Stimulated activated CD4-positive, alpha-beta T cell treated with anti-CD3 and anti-CD28 coated beads, Interleukin-4, amount 100 ng/mL, for 24 hours (primary cell): ENCODE data around the gene PRKAA1.

ENCODE experiments used
- DNase-seq: peaks from one replicate; pipeline ENCODE4 v3.0.0-alpha.2; 2020

The PRKAA1 gene

DNA sequence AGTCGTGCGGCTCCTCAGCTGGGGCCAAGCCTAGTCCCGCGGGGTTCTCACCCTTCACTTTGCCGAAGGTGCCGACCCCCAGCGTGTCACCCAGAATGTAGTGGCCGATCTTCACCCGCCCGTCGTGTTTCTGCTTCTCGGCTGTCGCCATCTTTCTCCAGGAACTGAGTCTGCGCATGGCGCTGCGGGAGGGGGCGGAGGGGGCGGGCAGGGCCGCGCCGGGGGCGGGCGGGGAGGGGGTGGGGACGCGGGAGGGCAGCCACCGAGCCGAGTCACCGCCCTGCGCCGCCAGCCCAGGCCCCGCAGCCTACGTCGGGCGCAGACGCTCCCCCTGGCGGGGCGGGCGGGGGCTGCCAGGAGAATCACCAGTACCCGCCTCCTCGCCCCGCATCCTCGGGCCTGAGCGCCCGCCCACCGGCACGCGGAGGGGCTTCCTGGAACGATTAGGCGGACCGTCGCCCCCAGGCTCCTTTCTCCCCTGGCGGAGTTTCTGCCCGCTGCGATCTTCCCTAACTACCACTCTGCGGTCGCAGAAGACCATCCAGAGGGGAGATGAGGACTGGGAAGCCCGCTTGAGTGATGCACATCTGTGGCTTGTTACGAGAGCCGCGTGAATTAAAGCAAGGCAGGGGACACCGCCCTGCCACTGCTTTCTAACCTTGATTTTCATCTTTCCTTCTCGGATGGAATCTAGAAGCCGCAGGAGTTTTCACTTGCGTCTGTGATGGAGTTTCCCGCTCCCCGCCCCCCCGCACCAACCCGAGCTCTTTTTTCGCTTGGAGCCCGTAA is at the start of gene PRKAA1:
PRKAA1 (minus strand) TSS at position 363 of the 789 bp plus-strand sequence; CDS start at position 178, 185 bp downstream.
- peak; percentile 86 for DNase-seq

- no peak for DNase-seq
These were observed 49.4 kb upstream of the PRKAA1 start for GRCh38 chr5:40847525-40847924.

DNA sequence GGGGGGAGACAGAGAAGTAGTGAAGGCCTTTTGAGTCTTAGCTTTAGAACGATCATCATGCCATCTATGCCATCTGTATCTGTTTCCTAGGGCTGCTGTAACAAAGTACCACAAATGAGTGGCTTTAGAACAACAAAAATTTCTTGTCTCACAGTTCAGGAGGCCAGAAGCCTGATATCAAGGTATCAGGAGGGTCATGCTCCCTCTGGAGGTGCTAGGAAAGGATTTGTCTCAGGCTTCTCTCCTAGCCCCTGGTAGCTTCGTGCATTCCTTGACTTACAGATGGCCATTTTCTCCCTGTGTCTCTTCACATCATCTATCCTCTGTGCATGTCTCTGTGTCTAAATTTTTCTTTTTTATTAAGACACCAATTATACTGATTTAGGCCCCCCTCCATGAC is 48.2 kb upstream of the PRKAA1 start:
- DNase-seq: no peak

GRCh38 chr5:40844565-40844964 is 46.4 kb upstream of the PRKAA1 start:
- no peak for DNase-seq

DNA sequence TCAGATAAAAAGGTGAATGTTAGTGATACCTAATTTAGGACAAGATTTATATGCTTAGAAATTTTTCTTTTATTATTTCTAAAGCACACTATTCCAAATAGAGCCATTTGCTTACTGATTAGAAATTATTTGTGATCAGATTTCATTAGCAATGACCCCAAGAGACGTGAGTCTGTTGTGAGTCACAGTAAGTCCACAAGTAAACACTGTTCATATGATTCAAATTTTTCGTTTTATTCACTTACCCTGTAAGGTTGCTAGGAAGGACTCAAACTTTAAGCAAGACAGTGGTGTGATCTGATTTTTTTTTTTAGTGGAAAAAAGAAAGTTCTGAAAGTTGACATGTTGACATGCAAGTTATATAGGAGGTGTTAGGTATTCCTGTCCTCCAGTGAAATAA is 44.2 kb upstream of the PRKAA1 start:
- DNase-seq: no peak

DNA sequence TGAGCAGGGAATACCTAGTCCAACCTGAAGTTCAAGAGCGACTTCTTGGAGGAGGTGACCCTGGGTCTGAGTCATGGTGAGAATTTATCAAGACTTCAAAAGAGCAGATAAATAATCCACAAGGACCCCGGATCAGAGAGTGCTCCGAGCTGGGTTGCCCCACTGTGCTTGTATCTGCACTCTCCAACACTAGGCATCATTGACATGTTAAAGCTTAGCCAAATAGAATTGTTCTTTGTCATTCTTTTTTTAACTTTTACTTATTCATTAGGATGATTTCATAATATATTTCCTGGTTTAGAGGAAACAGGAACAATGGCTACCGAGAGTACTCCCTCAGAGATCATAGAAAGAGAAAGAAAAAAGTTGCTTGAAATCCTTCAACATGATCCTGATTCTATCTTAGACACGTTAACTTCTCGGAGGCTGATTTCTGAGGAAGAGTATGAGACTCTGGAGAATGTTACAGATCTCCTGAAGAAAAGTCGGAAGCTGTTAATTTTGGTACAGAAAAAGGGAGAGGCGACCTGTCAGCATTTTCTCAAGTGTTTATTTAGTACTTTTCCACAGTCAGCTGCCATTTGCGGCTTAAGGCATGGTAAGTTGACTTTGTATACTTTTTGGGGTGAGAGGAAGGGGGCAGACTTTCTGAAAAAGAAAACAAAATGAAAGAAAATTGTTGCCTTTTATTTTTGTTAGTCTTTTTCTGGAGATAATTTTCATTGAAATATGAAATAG is 43.1 kb upstream of the PRKAA1 start, which contains the start of gene CARD6:
CARD6 (plus strand) TSS at position 300 of the 738 bp plus-strand sequence; CDS start at position 316, 16 bp downstream.
- no peak for DNase-seq

DNA sequence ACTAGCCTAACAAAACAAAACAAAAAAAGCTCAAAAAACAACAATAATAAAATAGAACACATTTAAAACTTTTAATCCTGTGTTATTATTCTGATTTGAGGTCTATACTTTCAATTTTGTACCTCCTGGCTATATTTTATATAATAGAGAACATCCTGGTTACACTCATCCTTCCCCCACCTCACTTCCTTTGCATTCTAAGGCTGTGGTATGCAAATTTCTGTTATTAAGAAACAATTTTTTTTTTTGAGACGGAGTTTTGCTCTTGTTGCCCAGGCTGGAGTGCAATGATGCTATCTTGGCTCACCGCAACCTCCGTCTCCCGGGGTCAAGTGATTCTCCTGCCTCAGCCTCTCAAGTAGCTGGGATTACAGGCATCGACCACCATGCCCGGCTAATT is 39.9 kb upstream of the PRKAA1 start:
- no peak for DNase-seq

DNA sequence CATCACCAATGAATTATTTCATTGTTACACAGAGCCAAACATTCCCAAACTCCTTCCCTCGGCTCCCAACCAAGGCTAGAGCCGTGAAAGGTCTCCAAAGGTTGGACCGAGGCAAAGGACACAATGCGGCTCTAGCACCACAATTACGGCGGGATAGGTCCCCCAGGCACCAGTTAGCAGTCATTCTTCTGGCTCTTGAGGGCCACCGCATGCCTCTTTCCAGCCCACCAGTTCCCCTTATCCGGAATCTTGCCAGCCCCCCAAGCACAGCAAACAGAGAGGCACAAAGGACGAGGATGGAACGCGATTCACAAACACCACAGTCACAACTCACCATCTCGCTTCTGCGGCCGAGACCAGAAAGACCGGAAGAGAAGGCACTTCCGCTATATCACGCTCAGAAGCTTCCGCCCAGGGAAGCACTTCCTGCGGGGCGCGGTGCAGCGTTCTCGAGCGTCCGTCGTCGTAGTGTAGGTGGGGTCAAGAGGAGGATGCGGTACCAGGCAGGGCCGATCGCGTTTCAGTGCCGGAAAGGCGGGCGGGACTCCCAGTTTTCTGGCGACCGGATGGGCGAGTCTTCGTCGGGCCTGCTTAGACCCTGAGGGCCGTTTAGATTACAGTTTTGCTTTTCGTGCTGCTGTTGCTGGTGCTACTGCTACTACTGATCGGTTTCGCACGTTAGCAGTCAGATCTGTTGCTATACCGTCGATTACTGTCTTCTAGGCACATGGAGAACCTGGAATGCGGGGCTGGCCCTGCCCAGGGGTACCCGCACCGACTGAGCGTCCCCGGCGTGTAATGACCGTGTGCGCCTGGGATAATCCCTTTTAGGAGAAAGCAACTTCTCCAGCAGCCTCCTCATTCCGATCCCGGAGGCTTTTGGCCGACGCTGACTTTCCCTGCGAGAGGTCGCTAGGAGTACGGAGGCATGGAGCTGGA is 36.9 kb upstream of the PRKAA1 start, which contains the start of gene RPL37:
RPL37 (minus strand) TSS at position 374 of the 939 bp plus-strand sequence; CDS start at position 337, 37 bp downstream.
- DNase-seq: peak; percentile 94

GRCh38 chr5:40834391-40834848 is 36.2 kb upstream of the PRKAA1 start:
- peak; percentile 43 for DNase-seq

DNA sequence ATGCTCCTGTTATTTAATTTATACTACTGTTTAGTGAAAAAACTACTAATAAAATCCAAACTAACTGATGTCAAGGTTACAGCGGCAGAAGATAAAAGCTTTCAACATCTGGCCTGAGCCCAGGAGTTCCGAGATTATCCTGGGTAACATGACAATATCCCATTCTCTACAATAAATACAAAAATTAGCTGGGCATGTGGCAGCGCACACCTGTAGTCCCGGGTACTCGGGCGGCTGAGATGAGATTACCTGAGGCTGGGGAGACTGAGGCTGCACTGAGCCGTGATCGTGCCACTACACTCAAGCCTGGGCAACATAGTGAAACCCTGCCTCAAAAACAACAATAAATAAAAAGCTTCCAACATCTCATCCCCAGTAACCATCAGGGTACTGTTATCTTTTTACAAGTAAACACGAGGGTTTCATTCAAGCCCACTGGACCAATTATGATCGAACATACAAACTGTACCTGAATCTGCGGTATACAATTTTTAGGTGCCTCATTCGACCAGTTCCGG is 35.6 kb upstream of the PRKAA1 start:
- no peak for DNase-seq

GRCh38 chr5:40832345-40832744 is 34.2 kb upstream of the PRKAA1 start:
- DNase-seq: no peak

- DNase-seq: peak; percentile 53
These were observed 33.4 kb upstream of the PRKAA1 start for GRCh38 chr5:40831346-40832210.

DNA sequence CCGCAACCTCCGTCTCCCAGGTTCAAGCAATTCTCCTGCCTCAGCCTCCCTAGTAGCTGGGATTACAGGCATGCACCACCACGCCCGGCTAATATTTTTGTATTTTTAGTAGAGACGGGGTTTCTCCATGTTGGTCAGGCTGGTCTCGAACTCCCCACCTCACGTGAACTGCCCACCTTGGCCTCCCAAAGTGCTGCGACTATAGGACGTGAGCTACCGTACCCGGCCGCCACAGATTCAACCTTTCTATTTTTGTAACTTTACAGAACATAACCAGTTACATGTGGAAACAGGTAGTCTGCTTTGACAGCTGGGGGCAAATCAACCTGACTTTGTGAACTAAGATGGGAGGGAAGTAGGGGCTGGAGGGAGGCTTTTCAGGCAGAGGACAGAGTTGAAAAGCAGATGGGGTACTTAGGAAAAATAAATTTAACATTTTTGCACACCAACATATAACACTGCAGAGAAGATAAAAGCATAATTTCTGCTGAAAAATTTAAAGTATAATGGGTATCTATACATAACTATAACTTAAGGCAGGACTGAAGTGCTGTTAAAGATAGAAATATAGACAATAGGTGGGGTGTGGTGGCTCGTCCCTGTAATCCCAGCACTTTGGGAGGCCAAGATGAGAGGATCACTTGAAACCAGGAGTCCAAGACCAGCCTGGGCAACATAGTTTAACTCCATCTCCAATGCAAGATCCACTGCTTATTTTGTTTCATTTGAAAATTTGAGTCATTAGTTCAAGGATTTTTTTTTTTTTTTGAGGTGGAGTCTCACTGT is 31.8 kb upstream of the PRKAA1 start:
- DNase-seq: no peak

DNA sequence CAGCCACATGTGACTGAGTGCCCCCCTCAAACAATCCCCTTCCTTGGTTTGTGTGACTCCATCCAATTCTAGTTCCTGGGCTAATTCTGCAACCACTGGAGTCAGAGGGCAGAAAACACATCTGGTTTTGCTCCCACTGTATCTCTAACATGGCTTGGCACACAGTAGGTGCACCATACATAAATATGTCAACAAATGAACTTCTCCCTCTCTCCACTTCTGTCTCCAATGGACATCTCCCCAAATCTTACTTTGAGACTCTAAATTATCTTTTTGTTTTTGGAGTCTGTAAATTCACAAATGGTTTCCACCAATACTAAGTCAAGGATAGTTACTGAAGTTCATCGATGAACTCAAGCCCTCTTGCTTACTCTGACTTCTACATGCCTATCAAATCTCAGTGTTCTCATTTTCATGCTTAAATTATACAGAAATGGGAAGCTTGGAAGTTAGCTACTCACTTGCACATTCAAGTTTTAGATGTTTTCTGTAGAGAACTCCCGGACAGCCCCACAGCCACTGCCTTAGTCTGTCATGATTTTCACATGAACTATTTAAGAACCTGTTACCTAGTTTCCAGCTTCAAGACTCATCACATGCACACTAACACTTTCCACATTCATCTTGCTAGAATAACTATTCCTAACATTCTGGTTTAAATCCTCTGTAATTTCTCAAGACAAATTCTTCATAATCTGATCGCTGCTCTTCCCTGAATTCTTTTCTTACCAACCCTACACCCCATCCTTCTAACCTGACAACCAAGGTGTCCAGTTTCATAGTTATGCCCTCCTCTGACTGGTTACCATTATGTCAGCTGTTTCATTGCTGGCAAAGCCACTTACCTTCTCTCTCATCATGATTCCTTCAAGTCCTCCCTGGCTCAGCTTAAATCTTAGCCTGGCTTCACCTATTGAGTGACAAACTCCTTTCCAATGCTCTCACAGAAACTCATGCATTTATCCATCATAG is 30.8 kb upstream of the PRKAA1 start:
- DNase-seq: no peak

GRCh38 chr5:40828021-40828631 is 30.0 kb upstream of the PRKAA1 start:
- no peak for DNase-seq

DNA sequence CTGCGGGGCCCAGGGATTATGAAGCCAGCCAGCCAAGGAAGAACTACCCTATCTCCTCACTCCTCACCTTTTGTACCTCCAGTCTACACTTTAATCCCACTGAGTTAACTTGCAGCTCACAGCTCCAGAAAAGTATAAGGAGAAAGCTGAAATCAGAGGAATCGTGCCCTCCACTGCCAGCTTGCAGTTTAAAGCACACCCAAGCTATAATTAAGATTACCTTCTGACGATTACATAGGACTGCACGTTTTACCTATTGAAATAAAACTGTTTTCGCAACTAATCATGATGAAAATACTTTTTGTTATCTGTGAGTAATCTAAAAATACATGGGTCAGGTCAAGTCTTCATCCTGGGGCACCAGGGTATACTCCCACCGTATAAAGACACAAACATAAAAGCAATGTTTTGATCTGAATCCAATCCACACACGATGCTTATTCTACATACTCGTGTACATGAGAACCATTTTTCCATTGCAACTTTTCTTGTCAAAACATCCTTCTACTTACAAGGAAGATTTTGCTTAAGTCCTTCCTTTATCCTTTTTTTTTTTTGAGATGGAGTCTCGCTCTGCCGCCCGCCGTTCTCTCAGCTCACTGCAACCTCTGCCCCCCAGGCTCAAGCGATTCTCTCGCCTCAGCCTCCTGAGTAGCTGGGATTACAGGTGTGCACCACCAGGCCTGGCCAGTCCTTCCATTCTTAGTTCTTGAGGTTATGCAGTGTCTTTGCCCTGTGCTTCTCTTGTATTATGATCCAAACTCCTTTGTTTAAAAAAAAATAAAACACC is 29.2 kb upstream of the PRKAA1 start:
- DNase-seq: no peak

- DNase-seq: no peak
These were observed 28.5 kb upstream of the PRKAA1 start for GRCh38 chr5:40826489-40827187.
